Muscle layer of colon (tissue), 2 donors: ENCODE measurements around the gene NUAK2.

Experiments
- H3K27ac ChIP-seq: one replicate; pipeline ENCODE4 v1.7.0; 2013; ENCODE audit warnings: low read depth, mild to moderate bottlenecking, low read length, moderate library complexity
- H3K27me3 ChIP-seq, 2 donors: one replicate each; pipeline ENCODE4 v1.7.0; 2013; ENCODE audit warnings: low read length in 2 of 2, mild to moderate bottlenecking in 2 of 2; ENCODE audit not compliant: insufficient read depth in 2 of 2, control insufficient read depth in 1 of 2
- H3K36me3 ChIP-seq: one replicate; pipeline ENCODE4 v1.7.0; 2013; ENCODE audit warnings: mild to moderate bottlenecking, low read length; ENCODE audit not compliant: insufficient read depth
- H3K4me1 ChIP-seq: one replicate; pipeline ENCODE4 v1.7.0; 2013; ENCODE audit warnings: mild to moderate bottlenecking, low read length; ENCODE audit not compliant: insufficient read depth
- H3K4me3 ChIP-seq, 2 donors: one replicate each; pipeline ENCODE4 v1.7.0; 2013; ENCODE audit warnings: low read length in 2 of 2, low read depth in 1 of 2, mild to moderate bottlenecking in 1 of 2, moderate library complexity in 1 of 2
- H3K9ac ChIP-seq: one replicate; pipeline ENCODE4 v1.7.0; 2013; ENCODE audit warnings: low read length
- H3K9me3 ChIP-seq: one replicate; pipeline ENCODE4 v1.7.0; 2013; ENCODE audit warnings: mild to moderate bottlenecking, low read length
- donor health status: abdominal sarcoma.
- donor health status: Adenocarcinoma of cecum.

The NUAK2 gene

GRCh38 chr1:205263580-205264190 is 57.9 kb downstream of the NUAK2 start:
- no peaks in the 10 kb centered on the region for H3K36me3 ChIP-seq
- no peaks in the 10 kb centered on the region for H3K9me3 ChIP-seq
- peaks cover 3% of the 10 kb centered on the region for H3K4me1 ChIP-seq
- no peak overlapping the region for H3K27ac ChIP-seq
- no peak overlapping the region for H3K4me3 ChIP-seq
- H3K9ac ChIP-seq = no peak overlapping the region
- H3K27me3 ChIP-seq = no peaks in the 10 kb centered on the region

- H3K4me1 ChIP-seq = peaks cover 3% of the 10 kb centered on the region
- H3K27ac ChIP-seq = no peak overlapping the region
- H3K27me3 ChIP-seq = no peaks in the 10 kb centered on the region
These were observed 58.8 kb downstream of the NUAK2 start for GRCh38 chr1:205262731-205263171.

GRCh38 chr1:205261946-205262691 is 59.4 kb downstream of the NUAK2 start:
- Histone ChIP-seq H3K27me3 (no peaks in the 10 kb centered on the region), H3K9me3 (no peaks in the 10 kb centered on the region), H3K9ac (no peak overlapping the region), H3K27ac (no peak overlapping the region), H3K4me3 (no peak overlapping the region), H3K36me3 (no peaks in the 10 kb centered on the region), H3K4me1 (peaks cover 3% of the 10 kb centered on the region)

More at GRCh38 chr1:205262731-205263171, 58.8 kb downstream of the NUAK2 start:
- no peaks in the 10 kb centered on the region for H3K9me3 ChIP-seq
- H3K4me3 ChIP-seq = no peak overlapping the region
- no peak overlapping the region for H3K9ac ChIP-seq
- no peaks in the 10 kb centered on the region for H3K36me3 ChIP-seq

- no peak overlapping the region for H3K4me3 ChIP-seq
- no peaks in the 10 kb centered on the region for H3K27me3 ChIP-seq
- H3K9ac ChIP-seq = no peak overlapping the region
- peaks cover 8% of the 10 kb centered on the region for H3K4me1 ChIP-seq
- H3K9me3 ChIP-seq = no peaks in the 10 kb centered on the region
- no peaks in the 10 kb centered on the region for H3K36me3 ChIP-seq
- H3K27ac ChIP-seq = no peak overlapping the region
These were observed 60.4 kb downstream of the NUAK2 start for GRCh38 chr1:205260948-205261732.

GRCh38 chr1:205259998-205260397 is 61.5 kb downstream of the NUAK2 start:
- Histone ChIP-seq H3K9ac (no peak overlapping the region), H3K4me1 (peaks cover 14% of the 10 kb centered on the region), H3K27ac (no peak overlapping the region), H3K4me3 (no peak overlapping the region), H3K36me3 (no peaks in the 10 kb centered on the region), H3K27me3 (no peaks in the 10 kb centered on the region), H3K9me3 (no peaks in the 10 kb centered on the region)

- Histone ChIP-seq H3K27ac (no peak overlapping the region), H3K27me3 (no peaks in the 10 kb centered on the region), H3K9ac (no peak overlapping the region), H3K36me3 (no peaks in the 10 kb centered on the region), H3K4me1 (peaks cover 14% of the 10 kb centered on the region), H3K4me3 (no peak overlapping the region), H3K9me3 (no peaks in the 10 kb centered on the region)
These were observed 62.2 kb downstream of the NUAK2 start for GRCh38 chr1:205259324-205259832.

- Histone ChIP-seq H3K27me3 (no peaks in the 10 kb centered on the region), H3K4me3 (no peak overlapping the region), H3K27ac (no peak overlapping the region), H3K4me1 (peaks cover 14% of the 10 kb centered on the region), H3K9me3 (no peaks in the 10 kb centered on the region), H3K36me3 (no peaks in the 10 kb centered on the region), H3K9ac (no peak overlapping the region)
These were observed 62.8 kb downstream of the NUAK2 start for GRCh38 chr1:205258719-205259118.

GRCh38 chr1:205258261-205258691 is 63.3 kb downstream of the NUAK2 start:
- H3K36me3 ChIP-seq = no peaks in the 10 kb centered on the region
- peaks cover 14% of the 10 kb centered on the region for H3K4me1 ChIP-seq
- no peak overlapping the region for H3K4me3 ChIP-seq
- no peaks in the 10 kb centered on the region for H3K9me3 ChIP-seq
- no peaks in the 10 kb centered on the region for H3K27me3 ChIP-seq
- H3K27ac ChIP-seq = no peak overlapping the region
- no peak overlapping the region for H3K9ac ChIP-seq

- H3K4me3 ChIP-seq = no peak overlapping the region
These were observed 63.8 kb downstream of the NUAK2 start for GRCh38 chr1:205257735-205258134.

GRCh38 chr1:205256951-205257625 is 64.5 kb downstream of the NUAK2 start:
- H3K36me3 ChIP-seq = no peaks in the 10 kb centered on the region
- no peak overlapping the region for H3K4me3 ChIP-seq
- no peaks in the 10 kb centered on the region for H3K9me3 ChIP-seq
- no peak overlapping the region for H3K27ac ChIP-seq
- no peak overlapping the region for H3K9ac ChIP-seq
- peaks cover 14% of the 10 kb centered on the region for H3K4me1 ChIP-seq
- no peaks in the 10 kb centered on the region for H3K27me3 ChIP-seq

More at GRCh38 chr1:205257735-205258134, 63.8 kb downstream of the NUAK2 start:
- Histone ChIP-seq H3K36me3 (no peaks in the 10 kb centered on the region), H3K9me3 (no peaks in the 10 kb centered on the region), H3K4me1 (peaks cover 14% of the 10 kb centered on the region), H3K27ac (no peak overlapping the region), H3K27me3 (no peaks in the 10 kb centered on the region), H3K9ac (no peak overlapping the region)
